H1 (cell line): ENCODE measurements around the gene MOB3B. TPM values are rescaled to one million over a fixed set of nuclear protein-coding genes. Genes with fewer than 3 reads are reported as not detected.

ENCODE experiments used
- CHD1 ChIP-seq: IDR thresholded peaks from 2 replicates; pipeline ENCODE4 v1.6.1; 2012; ENCODE audit warnings: low read depth, low read length, improper control_type of control experiment
- CTBP2 ChIP-seq: IDR thresholded peaks from 2 replicates; pipeline ENCODE4 v1.7.0; 2011; ENCODE audit warnings: borderline replicate concordance, mild to moderate bottlenecking, moderate library complexity, mixed read lengths, low read length; ENCODE audit not compliant: insufficient read depth, insufficient read length
- RAD21 ChIP-seq, 2 experiments: IDR thresholded peaks in 1 of 2; conservative IDR thresholded peaks in 1 of 2; 2 replicates each; pipeline ENCODE4 v1.6.1; 2011; ENCODE audit warnings: low read depth in 2 of 2, low read length in 2 of 2, improper control_type of control experiment in 1 of 2, inconsistent platforms in 1 of 2, mild to moderate bottlenecking in 1 of 2, moderate library complexity in 1 of 2
- SP1 ChIP-seq: IDR thresholded peaks from 2 replicates; pipeline ENCODE4 v1.6.1; 2011; ENCODE audit warnings: low read depth, low read length
- polyA plus RNA-seq, 7 experiments: library from polyadenylated mRNA; depleted of rRNA in 3 of 7; stranded (reverse) in 5 of 7; unstranded in 2 of 7; fragments of >200 nt in 5 of 7; fragments of 200-250 nt in 2 of 7; gene quantifications; 1 replicate in 5 of 7; 2 replicates in 1 of 7; 4 replicates in 1 of 7; pipeline versions ENCODE4 v1.2.1 to v1.2.3, GENCODE V29; 2011 to 2013; ENCODE audit warnings: missing spikeins in 2 of 7, mixed read lengths in 2 of 7
- total RNA-seq: library from RNA; stranded (reverse); fragmentation: NEBNext Ultra II Directional; extraction: Animal tissue kit (Norgen Biotek cat#: 25700); gene quantifications from 2 replicates; pipeline ENCODE4 v1.2.1, GENCODE V29; 2021
- TF ChIP-seq, protein P1 (sequence below): IDR thresholded peaks from 2 replicates; pipeline ENCODE4 v1.6.1; 2012; ENCODE audit warnings: inconsistent platforms

The MOB3B gene
- total and polyA plus RNA-seq, 2 of the 8 experiments (the other 6 are each of a cell fraction or from before 2014, with no cell fraction given), result 12.7 to 16.1 TPM

DNA sequence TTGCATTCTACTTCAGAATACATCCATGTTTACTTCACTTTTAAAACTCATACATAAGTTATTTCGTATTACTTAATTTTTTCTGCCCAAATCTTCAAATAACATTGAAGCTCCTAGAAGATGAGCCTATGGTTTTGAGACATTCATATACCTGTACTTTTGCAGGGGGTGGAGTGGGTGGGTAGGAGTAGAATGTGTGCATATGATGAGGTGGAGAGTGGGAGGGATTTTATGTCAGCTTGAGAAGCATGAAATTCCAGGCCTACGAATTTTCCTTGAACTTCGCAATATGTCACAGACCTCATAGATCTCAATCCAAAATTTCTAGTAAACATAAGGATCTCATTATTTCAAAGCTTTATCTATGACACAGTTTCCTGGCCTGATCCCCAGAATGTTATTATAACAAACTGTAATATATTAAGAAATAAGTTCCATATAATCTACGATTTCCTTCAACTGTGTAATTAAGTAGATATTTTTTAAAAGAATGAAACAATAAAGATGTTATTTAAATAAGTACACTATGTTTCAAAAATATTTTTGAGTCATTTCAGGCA lies 19.7 kb upstream of the MOB3B start (continued):
- no peak for TF ChIP-seq RAD21 (IDR thresholded peaks at IDR 0.05 in 1 of 2, conservative IDR thresholded peaks at IDR 0.05 in 1 of 2; ENCODE audit: low read depth in 2 of 2, low read length in 2 of 2)
- TF ChIP-seq SP1, result no peak
- TF ChIP-seq CTBP2, result no peak
- TF ChIP-seq, protein P1, sequence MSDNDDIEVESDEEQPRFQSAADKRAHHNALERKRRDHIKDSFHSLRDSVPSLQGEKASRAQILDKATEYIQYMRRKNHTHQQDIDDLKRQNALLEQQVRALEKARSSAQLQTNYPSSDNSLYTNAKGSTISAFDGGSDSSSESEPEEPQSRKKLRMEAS, result no peak
- TF ChIP-seq CHD1, result no peak
